Effector CD4-positive, alpha-beta T cell (primary cell): ENCODE measurements around the gene DHCR24.

Source experiments
- DNase-seq: peaks from one replicate; pipeline ENCODE4 v3.0.0-alpha.2; 2020

DHCR24 gene

GRCh38 chr1:54844564-54844963 is 42.4 kb downstream of the DHCR24 start:
- no peak for DNase-seq

DNA sequence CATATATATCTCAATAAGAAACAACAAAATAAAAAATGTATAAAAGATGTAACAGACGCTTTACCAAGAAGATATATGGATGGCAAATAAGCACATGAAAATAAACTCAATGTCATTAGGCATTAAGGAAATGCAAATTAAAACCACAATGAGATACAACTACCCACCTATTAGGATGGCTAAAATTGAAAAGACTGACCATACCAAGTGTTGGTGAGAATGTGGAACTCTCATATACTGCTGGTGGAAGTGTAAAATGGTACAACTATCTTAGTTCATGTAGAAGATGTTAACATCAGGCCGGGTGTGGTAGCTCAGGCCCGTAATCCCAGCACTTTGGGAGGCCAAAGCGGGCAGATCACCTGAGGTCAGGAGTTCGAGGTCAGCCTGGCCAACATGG is 43.5 kb downstream of the DHCR24 start:
- no peak for DNase-seq

DNA sequence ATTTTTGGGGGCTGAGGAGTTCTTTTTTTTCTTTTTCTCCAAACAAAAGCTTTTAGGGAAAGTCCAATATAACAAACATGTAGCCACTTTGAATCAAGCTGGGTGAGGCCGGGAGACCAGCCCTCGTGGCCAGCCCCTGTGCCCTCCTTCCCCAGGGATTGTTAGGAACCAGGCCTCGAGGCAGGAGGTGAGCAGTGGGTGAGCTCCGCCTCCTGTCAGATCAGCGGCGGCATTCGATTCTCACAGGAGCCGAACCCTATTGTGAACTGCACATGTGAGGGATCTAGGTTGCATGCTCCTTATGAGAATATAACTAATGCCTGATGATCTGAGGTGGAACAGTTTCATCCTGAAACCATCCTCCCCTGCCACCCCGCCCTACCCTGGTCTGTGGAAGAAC is 44.0 kb downstream of the DHCR24 start:
- DNase-seq = no peak

DNA sequence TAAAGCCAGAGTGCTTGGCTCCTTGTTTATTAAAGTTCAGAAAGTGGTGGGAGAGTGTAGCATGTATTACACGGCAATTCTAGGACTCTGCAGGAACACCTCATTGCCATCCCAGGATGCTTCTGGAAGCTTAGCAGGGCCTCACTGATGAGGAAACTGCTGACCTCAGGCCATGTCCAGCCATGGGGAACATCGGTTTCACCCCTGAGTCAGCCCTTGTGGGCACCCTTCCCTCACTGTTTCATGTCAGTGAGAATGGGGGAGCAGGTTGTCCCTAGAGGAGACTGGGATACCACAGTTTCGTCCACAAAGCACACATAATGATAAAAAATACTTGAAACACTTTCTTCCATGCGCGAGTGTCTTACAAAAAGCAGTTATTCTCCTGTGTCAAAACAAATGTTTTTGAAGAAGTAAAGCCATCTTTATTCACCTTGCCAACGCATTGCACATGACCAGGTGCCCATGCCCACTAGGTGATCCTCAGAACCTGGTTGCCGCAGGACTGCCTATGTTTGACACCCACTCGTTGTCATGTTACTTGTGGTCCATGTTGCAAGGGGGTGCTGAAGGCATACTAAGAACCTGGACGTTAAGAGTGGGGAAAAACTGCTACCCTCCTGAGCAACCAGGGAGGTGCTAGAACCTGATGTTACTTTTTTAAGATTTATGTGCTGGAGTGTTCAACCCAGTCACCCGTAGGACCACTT is 44.6 kb downstream of the DHCR24 start:
- no peak for DNase-seq

GRCh38 chr1:54839824-54840223 is 47.2 kb downstream of the DHCR24 start:
- DNase-seq = no peak

- DNase-seq = no peak
Measured at GRCh38 chr1:54838565-54839180, 48.3 kb downstream of the DHCR24 start.

- no peak for DNase-seq
Measured at GRCh38 chr1:54837002-54837853, 49.8 kb downstream of the DHCR24 start.

GRCh38 chr1:54836594-54836993 is 50.4 kb downstream of the DHCR24 start:
- no peak for DNase-seq

DNA sequence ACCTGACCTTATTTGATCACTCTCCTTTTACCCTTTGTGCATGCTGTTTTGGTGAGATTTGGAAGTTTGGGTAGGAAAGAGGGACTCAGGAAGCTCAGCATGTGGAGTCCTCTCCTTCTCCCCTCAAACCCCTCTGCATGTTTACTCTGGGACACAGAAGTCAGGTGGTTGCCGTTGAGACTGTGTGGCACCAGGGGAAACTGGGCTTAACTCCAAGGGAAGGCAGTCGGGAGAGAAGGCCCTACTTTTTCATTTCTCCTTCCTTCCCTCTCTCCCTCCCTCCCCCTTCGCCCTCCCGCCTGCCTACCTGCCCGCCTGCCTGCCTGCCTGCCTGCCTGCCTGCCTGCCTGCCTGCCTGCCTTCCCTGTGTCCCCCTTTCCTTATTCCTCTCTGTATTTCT is 51.0 kb downstream of the DHCR24 start:
- DNase-seq = no peak

- DNase-seq = no peak
Measured at GRCh38 chr1:54835131-54835898, 51.7 kb downstream of the DHCR24 start.

DNA sequence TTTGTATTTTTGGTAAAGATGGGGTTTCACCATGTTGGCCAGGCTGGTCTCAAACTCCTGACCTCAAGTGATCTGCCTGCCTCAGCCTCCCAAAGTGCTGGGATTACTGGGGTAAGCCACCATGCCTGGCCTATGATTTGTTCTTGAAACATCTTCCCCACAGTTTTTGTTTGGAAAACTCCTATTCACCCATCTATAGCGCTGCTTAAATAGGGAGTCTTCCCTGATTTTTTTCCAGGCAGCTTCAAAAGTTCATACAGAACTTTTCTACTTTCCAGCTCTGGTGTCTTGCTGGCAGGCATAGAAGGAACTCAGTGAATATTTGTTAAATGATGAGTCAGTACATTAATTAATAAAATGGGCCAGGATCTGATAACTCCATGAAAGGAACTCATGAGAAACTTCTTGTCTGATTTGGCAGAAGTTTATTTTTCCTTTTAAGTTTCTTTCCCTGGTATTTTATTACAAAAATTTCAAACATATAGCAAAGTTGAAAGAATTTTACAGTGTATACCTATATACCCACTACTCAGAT is 52.9 kb downstream of the DHCR24 start:
- DNase-seq = no peak

- no peak for DNase-seq
Measured at GRCh38 chr1:54833121-54833520, 53.9 kb downstream of the DHCR24 start.

GRCh38 chr1:54826226-54826816 is 60.7 kb downstream of the DHCR24 start:
- no peak for DNase-seq

DNA sequence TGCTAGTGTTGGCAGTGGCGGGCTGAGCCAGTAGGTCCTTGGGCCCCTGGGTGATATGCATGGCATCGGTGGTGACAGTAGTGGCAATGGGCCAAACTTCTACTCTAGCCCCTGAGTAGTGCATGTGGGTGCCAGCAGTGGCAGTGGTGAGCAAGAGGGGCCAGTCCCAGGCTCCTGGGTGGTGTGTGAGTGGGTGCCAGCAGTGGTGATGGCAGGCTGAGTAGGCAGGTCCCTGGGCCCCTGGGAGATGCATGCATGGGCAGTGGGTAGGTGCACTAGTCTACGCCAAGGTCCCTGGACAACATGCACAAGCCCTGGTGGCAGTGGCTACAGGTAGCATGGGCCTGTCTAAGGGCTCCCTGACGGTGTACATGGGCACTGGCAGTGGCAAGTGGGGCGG is 61.3 kb downstream of the DHCR24 start:
- DNase-seq = no peak

DNA sequence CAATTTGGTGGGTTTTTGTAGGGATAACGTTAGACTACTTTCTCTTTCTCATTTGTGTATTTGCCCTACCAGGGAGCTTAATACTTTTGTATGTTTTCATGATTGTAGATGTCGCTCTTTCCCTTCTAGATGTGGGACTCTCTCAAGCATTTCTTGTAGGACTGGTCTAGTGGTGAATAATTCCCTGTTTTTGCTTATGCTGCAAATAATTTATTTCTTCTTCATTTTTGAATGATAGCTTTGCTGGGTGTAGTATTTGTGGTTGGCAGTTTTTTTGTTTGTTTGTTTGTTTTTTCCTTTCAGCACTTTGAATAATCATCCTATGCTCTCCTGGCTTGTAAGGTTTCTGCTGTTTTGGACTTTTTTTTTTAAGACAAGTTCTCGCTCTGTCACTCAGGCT is 63.3 kb downstream of the DHCR24 start:
- DNase-seq = no peak

DNA sequence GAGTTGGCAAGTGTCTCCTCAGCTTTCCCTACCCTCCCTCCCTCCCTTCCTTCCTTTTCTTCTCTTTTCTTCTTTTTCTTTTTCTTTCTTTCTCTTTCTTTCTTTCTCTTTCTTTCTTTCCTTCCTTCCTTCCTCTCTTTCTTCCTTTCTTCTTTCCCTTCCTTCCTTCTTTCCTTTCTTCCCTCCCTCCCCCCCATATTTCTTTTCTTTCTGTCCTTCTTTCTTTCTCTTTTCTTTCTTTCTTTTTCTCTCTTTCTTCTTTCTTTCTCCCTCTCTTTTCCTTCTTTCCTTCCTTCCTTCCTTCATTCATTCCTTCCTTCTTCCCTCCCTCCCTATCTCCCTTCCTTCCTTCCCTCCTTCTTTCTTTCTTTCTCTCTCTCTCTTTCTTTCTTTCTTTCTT is 67.3 kb downstream of the DHCR24 start:
- DNase-seq = no peak

DNA sequence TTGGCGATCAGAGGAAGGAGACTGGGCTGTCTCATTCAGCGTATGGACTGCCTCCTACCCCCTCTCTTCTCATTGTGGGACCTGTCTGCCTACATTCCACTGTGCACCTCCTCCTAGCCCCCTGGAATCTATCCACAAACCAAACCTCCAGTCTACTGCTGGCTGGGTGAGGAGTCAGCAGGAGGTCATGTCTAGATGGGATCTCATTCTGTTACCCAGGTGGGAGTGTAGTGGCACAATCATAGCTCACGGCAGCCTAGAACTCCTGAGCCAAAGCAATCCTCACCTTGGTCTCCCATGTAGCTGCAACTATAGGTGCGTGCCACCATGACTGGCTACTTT is 67.8 kb downstream of the DHCR24 start:
- DNase-seq = no peak

DNA sequence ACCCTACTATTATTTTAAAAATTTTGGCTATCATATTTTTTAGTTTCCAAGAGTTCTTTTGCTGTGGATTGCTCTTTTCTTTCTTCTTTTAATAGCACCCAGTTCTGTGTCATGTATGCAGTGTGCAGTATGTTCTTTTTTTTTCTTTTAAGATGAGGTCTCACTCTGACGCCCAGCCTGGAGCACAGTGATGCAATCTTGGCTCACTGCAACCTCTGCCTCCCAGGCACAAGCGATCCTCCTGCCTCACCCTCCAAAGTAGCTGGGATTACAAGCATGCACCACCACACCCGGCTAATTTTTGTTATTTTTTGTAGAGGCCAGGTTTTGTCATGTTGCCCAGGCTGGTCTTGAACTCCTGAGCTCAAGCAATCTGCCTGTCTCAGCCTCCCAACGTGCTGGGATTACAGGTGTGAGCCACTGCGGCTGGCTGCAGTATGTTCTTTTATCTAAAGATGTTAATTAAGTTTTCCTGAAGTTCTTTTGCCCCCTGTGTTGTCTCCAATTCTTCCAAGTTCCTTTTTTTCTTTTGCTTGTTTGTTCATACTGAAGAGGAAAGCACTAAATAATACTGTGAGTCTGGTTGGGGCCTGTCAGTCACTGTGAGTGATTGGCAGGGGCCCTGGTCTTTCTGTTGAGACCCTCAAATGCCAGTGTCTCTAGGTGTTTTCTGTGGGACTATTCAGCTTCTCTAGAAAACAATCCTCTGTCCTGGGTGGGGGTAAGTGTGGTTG is 68.4 kb downstream of the DHCR24 start:
- DNase-seq = no peak

DNA sequence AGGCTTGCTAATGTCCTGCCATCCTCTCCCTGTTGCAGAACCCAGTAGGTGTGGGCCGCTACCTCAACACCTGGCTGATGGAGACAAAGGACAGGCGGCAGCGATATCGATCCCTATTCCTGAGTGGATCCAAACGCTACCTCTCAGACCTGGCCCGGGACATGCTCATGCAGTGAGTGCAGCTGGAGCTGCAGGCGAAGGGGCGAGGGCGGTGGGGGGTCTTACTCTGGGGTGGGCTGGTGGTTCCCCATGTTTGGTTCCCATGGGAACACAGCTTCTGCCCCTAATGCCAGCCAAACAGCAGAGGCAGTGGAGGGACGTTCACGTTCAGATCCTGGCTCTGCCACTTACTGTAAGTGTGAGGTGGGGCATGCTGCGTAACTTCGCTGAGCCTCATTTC is 70.0 kb downstream of the DHCR24 start:
- no peak for DNase-seq

- no peak for DNase-seq
Measured at GRCh38 chr1:54816130-54816529, 70.9 kb downstream of the DHCR24 start.

GRCh38 chr1:54815086-54815876 is 71.7 kb downstream of the DHCR24 start:
- no peak for DNase-seq
